ENCODE measurements around the gene CCDC188. TPM values are rescaled to one million over a fixed set of nuclear protein-coding genes. Genes with fewer than 3 reads are reported as not detected.

Gene CCDC188
- total and polyA plus RNA-seq, 2 donors (not counting 1 experiment from before 2014, with no cell fraction given) = not detected

DNA sequence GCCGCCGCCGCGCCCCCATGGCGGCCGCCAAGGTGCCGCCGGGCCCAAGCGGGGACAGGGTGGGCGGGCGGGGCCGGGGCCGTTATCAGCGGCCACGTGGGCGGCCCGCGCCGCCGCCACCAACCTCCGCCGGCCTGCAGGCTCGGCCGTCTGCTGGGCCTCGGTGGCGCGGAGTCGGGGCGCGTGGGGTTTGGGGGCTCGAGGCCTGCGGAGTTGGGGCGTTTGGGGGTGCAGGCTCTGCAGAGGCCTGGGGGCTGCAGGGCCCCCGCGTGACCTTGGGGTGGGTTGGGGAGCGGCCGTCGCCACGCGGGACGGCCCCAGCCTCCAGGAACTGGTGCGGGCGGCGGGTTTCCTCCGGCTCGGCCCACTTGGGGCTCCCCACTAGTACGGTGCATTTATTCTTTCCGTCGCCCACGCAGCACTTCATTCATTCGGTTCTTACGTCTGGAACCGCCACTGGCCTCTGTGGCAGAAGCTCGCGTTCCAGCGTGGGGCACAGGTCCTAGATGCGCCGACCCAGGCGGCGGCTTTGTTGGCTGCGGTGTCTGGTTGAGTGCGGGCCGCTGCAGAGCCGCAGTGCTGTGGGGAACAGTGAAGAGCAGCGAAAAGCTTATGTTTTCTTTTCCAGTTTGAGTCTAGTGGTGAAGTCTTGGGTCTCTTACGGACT lies 33.1 kb downstream of the CCDC188 start:
- peaks cover 69% of the 10 kb centered on the region for H3K79me2 ChIP-seq (ENCODE audit: control insufficient read depth, insufficient read depth, low read length)
- peaks cover 0 to 37% of the 10 kb centered on the region in 2 experiments for H3K36me3 ChIP-seq (replicated peaks in 1 of 2; ENCODE audit: control extremely low read depth in 1 of 2, control insufficient read depth in 1 of 2, extremely low read depth in 1 of 2, insufficient read depth in 2 of 2, low read length in 1 of 2)
- H3K4me3 ChIP-seq (ENCODE audit: control extremely low read depth in 1 of 5, extremely low read depth in 1 of 5, insufficient read depth in 1 of 5, low read depth in 2 of 5, low read length in 4 of 5) = peak overlapping the region; percentile 42 to 81 (median 79)
- H3K4me1 ChIP-seq (ENCODE audit: control insufficient read depth in 2 of 2, insufficient read depth in 2 of 2, low read length in 2 of 2) = peaks cover 19 to 37% of the 10 kb centered on the region in 2 donors
- peak overlapping the region; percentile 93 for H3K9ac ChIP-seq (ENCODE audit: low read length)
- Mint-ChIP-seq H3K27ac (peak overlapping the region; percentile 82), H3K27me3 (no peaks in the 10 kb centered on the region), H3K4me3 (peak overlapping the region; percentile 93), H3K4me1 (peaks cover 30% of the 10 kb centered on the region), H3K9me3 (ENCODE audit: insufficient read depth) (no peaks in the 10 kb centered on the region)
- TF ChIP-seq EZH2 (IDR thresholded peaks at IDR 0.05; ENCODE audit: borderline replicate concordance, insufficient read depth, low read depth, low read length, poor library complexity, severe bottlenecking) = no peak
- TF ChIP-seq, protein P1, sequence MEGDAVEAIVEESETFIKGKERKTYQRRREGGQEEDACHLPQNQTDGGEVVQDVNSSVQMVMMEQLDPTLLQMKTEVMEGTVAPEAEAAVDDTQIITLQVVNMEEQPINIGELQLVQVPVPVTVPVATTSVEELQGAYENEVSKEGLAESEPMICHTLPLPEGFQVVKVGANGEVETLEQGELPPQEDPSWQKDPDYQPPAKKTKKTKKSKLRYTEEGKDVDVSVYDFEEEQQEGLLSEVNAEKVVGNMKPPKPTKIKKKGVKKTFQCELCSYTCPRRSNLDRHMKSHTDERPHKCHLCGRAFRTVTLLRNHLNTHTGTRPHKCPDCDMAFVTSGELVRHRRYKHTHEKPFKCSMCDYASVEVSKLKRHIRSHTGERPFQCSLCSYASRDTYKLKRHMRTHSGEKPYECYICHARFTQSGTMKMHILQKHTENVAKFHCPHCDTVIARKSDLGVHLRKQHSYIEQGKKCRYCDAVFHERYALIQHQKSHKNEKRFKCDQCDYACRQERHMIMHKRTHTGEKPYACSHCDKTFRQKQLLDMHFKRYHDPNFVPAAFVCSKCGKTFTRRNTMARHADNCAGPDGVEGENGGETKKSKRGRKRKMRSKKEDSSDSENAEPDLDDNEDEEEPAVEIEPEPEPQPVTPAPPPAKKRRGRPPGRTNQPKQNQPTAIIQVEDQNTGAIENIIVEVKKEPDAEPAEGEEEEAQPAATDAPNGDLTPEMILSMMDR (IDR thresholded peaks at IDR 0.05) = no peak
- H3K27ac ChIP-seq (ENCODE audit: low read length in 2 of 2) = peak overlapping the region; percentile 6 to 72
- under 1% methylated on average over 62 of the region's 66 CpGs for WGBS (ENCODE audit: insufficient coverage)
- ATAC-seq (ENCODE audit: low read depth) (peak; percentile 1), DNase-seq (peak; percentile 65)
- no peaks in the 10 kb centered on the region for H3K27me3 ChIP-seq (replicated peaks in 1 of 4; ENCODE audit: control extremely low read depth in 1 of 4, control insufficient read depth in 3 of 4, insufficient read depth in 4 of 4, low read length in 3 of 4)
- H3K4me2 ChIP-seq (replicated peaks; ENCODE audit: low read depth, low read length, poor library complexity, severe bottlenecking) = peak overlapping the region; percentile 95
- POLR2A ChIA-PET = interaction anchor here (1.2 to 1.6 kb wide), 4 partner anchors 10 to 97 kb away, joined by 3 to 5 read pairs (median 3); partner anchors contain the start of gene TANGO2
- intact Hi-C loops (cut with micrococcal nuclease) = loop anchor here (1.0 to 10.0 kb wide), 8 partner anchors 14 to 995 kb away; partner anchors contain the start of genes DGCR2, DGCR8, PI4KA and SNAP29
- H2AFZ ChIP-seq (ENCODE audit: insufficient read depth, low read depth, low read length, poor library complexity, severe bottlenecking) = peak overlapping the region; percentile 84
- no peaks in the 10 kb centered on the region for H3K9me3 ChIP-seq (ENCODE audit: control extremely low read depth in 1 of 3, control insufficient read depth in 2 of 3, insufficient read depth in 1 of 3, low read length in 2 of 3)
- CTCF ChIA-PET = interaction anchor here (0.9 kb wide), 1 partner anchor 12 kb away, joined by 5 read pairs; no protein-coding TSS in a partner anchor
- H4K20me1 ChIP-seq (ENCODE audit: control insufficient read depth, insufficient read depth, low read length, poor library complexity, severe bottlenecking) = peaks cover 58% of the 10 kb centered on the region
